SK-N-SH (cell line): Measurements from ENCODE around the gene CC2D2B.

Experiments used
- CTCF ChIP-seq: fragments of 200-600 bp; sonication (generic); IDR thresholded peaks from 2 replicates; pipeline ENCODE4 v1.6.1; 2017; ENCODE audit warnings: antibody characterized with exemption, mild to moderate bottlenecking, moderate library complexity
- MAX ChIP-seq: IDR thresholded peaks from 2 replicates; pipeline ENCODE4 v1.4.0; 2012; ENCODE audit warnings: low read depth
- YY1 ChIP-seq: IDR thresholded peaks from 2 replicates; pipeline ENCODE4 v1.4.0; 2012; ENCODE audit warnings: low read depth, mild to moderate bottlenecking

- no peak for TF ChIP-seq YY1
- TF ChIP-seq CTCF: no peak
- TF ChIP-seq MAX: no peak
Measured at GRCh38 chr10:96022739-96023138, 115.0 kb downstream of the CC2D2B start.
